NT2/D1 (cell line): ENCODE data around the gene RYK.

ENCODE experiments used
- DNase-seq: peaks from one replicate; pipeline ENCODE4 v3.0.0-alpha.2; 2011; ENCODE audit warnings: low read depth, low spot score
- H3K27me3 ChIP-seq: 2 replicates; pipeline ENCODE4 v1.6.0; 2011; ENCODE audit warnings: mild to moderate bottlenecking; ENCODE audit not compliant: insufficient read length, insufficient read depth
- H3K36me3 ChIP-seq: 2 replicates; pipeline ENCODE4 v1.6.1; 2011; ENCODE audit warnings: mild to moderate bottlenecking, low read length, mixed read lengths; ENCODE audit not compliant: insufficient read depth, insufficient read length
- H3K4me1 ChIP-seq: 2 replicates; pipeline ENCODE4 v1.5.1; 2011; ENCODE audit not compliant: insufficient read depth, insufficient read length
- H3K4me3 ChIP-seq: 2 replicates; pipeline ENCODE4 v1.5.1; 2011; ENCODE audit warnings: low read depth; ENCODE audit not compliant: insufficient read length
- H3K9ac ChIP-seq: 2 replicates; pipeline ENCODE4 v1.6.0; 2011; ENCODE audit warnings: low read depth; ENCODE audit not compliant: insufficient read length
- H3K9me3 ChIP-seq: 2 replicates; pipeline ENCODE4 v1.5.1; 2011; ENCODE audit warnings: mild to moderate bottlenecking, low read length; ENCODE audit not compliant: insufficient read depth
- SUZ12 ChIP-seq: IDR thresholded peaks from 2 replicates; pipeline ENCODE4 v1.6.1; 2011; ENCODE audit not compliant: insufficient read length, insufficient read depth; ENCODE audit errors: extremely low read depth
- YY1 ChIP-seq: IDR thresholded peaks from 2 replicates; pipeline ENCODE4 v1.6.1; 2011; ENCODE audit not compliant: insufficient read length, insufficient read depth
- ZNF274 ChIP-seq: IDR thresholded peaks from 2 replicates; pipeline ENCODE4 v1.6.1; 2011; ENCODE audit warnings: mild to moderate bottlenecking, low read depth, low read length

Gene RYK

DNA sequence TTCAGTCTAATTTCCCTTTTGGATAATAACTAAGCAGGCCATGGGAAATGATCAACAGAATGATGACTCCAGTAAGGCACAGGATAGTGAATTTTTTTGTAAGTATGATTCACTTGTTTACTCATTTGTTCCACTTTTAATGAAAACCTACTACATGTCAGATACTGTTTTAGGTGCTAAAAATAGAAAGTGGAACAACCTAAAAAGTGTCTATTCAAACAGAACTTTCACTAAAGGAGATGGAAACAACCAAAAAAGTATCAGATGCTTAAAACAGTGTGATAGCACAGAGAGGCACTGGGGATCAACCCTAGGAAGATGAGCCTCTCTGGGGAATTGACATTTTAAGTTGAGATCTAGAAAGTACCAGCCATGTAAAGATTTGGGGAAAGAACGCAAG lies 11.1 kb downstream of the RYK start:
- H3K9ac ChIP-seq = no peak overlapping the region
- DNase-seq = no peak
- H3K9me3 ChIP-seq = no peaks in the 10 kb centered on the region
- H3K4me1 ChIP-seq = no peaks in the 10 kb centered on the region
- no peak overlapping the region for H3K4me3 ChIP-seq
- no peaks in the 10 kb centered on the region for H3K27me3 ChIP-seq
- TF ChIP-seq YY1 = no peak
- no peak for TF ChIP-seq SUZ12
- TF ChIP-seq ZNF274 = no peak
- peaks cover 2% of the 10 kb centered on the region for H3K36me3 ChIP-seq

- no peaks in the 10 kb centered on the region for H3K27me3 ChIP-seq
- no peak overlapping the region for H3K9ac ChIP-seq
- H3K36me3 ChIP-seq = peaks cover 2% of the 10 kb centered on the region
- peaks cover 11% of the 10 kb centered on the region for H3K9me3 ChIP-seq
- TF ChIP-seq ZNF274 (no peak), YY1 (no peak), SUZ12 (no peak)
- no peaks in the 10 kb centered on the region for H3K4me1 ChIP-seq
- no peak for DNase-seq
- H3K4me3 ChIP-seq = no peak overlapping the region
Measured at GRCh38 chr3:134237454-134238145, 13.1 kb downstream of the RYK start.

DNA sequence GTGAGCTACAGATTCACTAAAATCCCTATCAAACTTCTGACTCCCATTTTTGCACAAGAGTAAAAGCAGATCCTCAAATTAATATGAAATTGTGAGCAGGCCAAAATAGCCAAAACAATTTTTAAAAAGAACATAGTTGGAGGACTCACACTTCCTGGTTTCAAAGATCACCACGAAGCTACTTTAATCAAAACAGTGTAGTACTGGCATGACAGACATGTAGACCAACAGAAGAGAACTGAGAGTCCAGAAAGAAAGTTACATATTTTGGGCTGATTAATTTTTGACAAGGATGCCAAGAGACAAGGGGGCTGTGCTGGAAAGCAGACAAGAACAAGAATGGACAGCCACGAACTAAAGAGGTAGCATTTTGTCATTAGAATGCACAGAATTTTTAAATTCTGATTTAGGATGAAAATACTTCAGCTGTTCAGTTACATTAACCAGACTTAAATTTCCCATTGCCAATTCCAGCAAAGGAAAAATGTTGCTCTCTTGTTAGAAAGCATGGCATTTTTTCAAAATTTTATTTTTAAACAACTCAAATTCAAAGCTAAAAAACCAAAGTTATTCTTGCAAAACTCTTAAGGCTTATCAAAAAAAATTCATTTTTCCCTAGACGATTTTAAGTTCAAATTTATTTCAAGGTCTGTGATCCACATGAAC lies 14.0 kb downstream of the RYK start:
- Histone ChIP-seq H3K9ac (no peak overlapping the region), H3K27me3 (no peaks in the 10 kb centered on the region), H3K4me1 (no peaks in the 10 kb centered on the region), H3K4me3 (no peak overlapping the region), H3K36me3 (peaks cover 2% of the 10 kb centered on the region), H3K9me3 (peaks cover 11% of the 10 kb centered on the region)
- no peak for DNase-seq
- no peak for TF ChIP-seq ZNF274
- no peak for TF ChIP-seq SUZ12
- TF ChIP-seq YY1 = no peak

GRCh38 chr3:134235577-134236076 lies 15.0 kb downstream of the RYK start:
- no peak overlapping the region for H3K9ac ChIP-seq
- H3K9me3 ChIP-seq = peaks cover 11% of the 10 kb centered on the region
- H3K27me3 ChIP-seq = no peaks in the 10 kb centered on the region
- H3K4me3 ChIP-seq = no peak overlapping the region
- no peaks in the 10 kb centered on the region for H3K4me1 ChIP-seq
- TF ChIP-seq ZNF274 (no peak), YY1 (no peak), SUZ12 (no peak)
- DNase-seq = no peak
- no peaks in the 10 kb centered on the region for H3K36me3 ChIP-seq

GRCh38 chr3:134232951-134233350 lies 17.7 kb downstream of the RYK start:
- no peaks in the 10 kb centered on the region for H3K36me3 ChIP-seq
- no peaks in the 10 kb centered on the region for H3K4me1 ChIP-seq
- no peak overlapping the region for H3K4me3 ChIP-seq
- no peak for DNase-seq
- H3K9ac ChIP-seq = no peak overlapping the region
- TF ChIP-seq SUZ12 = no peak
- TF ChIP-seq ZNF274 = no peak
- TF ChIP-seq YY1 = no peak
- H3K27me3 ChIP-seq = no peaks in the 10 kb centered on the region
- H3K9me3 ChIP-seq = peaks cover 11% of the 10 kb centered on the region

DNA sequence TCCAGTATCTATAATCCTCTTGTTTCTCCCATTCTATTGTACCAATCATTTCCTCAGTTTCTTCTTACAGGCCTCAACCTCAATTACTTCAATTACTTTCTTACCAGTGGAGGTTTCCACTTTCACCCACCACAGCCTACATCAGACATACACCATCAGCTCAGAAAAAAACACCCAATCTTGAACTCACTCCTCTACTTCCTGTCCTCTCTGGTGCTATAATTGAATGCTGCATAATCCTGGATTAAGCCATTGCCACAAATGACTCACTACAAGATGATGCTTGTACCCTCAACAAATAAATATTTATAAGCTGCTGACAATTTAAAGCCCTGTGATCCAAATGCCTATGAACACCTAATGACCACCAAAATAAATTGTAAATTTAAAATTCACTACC lies 18.5 kb downstream of the RYK start:
- DNase-seq = no peak
- Histone ChIP-seq H3K9ac (no peak overlapping the region), H3K9me3 (peaks cover 11% of the 10 kb centered on the region), H3K4me3 (no peak overlapping the region), H3K36me3 (no peaks in the 10 kb centered on the region), H3K27me3 (no peaks in the 10 kb centered on the region), H3K4me1 (no peaks in the 10 kb centered on the region)
- TF ChIP-seq SUZ12 = no peak
- no peak for TF ChIP-seq YY1
- no peak for TF ChIP-seq ZNF274

DNA sequence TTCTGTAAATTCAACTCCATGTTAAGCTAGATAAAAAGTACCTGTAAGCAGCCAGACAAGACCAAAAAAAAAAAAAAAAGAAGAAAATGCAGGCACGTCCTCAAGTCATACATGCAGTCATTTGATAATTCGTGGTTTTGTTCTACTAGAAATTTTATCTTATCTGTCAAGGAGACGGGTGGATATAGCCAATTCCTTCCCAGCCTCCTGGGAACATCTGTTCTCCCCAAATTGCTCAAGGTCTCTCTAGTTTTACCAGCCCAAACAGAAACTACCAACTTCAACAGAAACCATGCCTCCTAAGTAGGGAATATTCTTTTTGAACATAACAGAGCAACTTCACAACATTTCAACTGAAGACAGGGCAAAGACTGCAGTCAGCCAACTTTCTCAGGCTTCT lies 19.5 kb downstream of the RYK start:
- Histone ChIP-seq H3K9ac (no peak overlapping the region), H3K27me3 (no peaks in the 10 kb centered on the region), H3K4me1 (no peaks in the 10 kb centered on the region), H3K36me3 (no peaks in the 10 kb centered on the region), H3K9me3 (peaks cover 11% of the 10 kb centered on the region), H3K4me3 (no peak overlapping the region)
- no peak for DNase-seq
- TF ChIP-seq YY1 (no peak), ZNF274 (no peak), SUZ12 (no peak)
